SH-SY5Y (cell line): ENCODE data around the gene BCLAF3.

Experiments used
- GATA2 ChIP-seq: IDR thresholded peaks from 2 replicates; pipeline ENCODE4 v1.6.1; 2011; ENCODE audit warnings: mild to moderate bottlenecking, low read depth, low read length
- GATA3 ChIP-seq: IDR thresholded peaks from 2 replicates; pipeline ENCODE4 v1.6.1; 2011; ENCODE audit warnings: low read depth, mild to moderate bottlenecking, low read length, moderate library complexity

- TF ChIP-seq GATA2 (no peak), GATA3 (no peak)
Measured at GRCh38 chrX:20016616-20016945, 25.7 kb upstream of the BCLAF3 start.
